HG02884 (cell line): ENCODE results near the gene NEK8.
"Not testable (repeated sequence)": the region's sequence is repeated elsewhere in the genome, so short reads cannot be mapped to it uniquely, and the experiment has no call there.

Experiments used
- ATAC-seq: cut with Tn5 transposase; IDR thresholded peaks from one replicate; pipeline ENCODE4 v1.9.1; 2021; ENCODE audit warnings: mild to moderate bottlenecking, moderate library complexity; ENCODE audit not compliant: unreplicated experiment

The NEK8 gene

DNA sequence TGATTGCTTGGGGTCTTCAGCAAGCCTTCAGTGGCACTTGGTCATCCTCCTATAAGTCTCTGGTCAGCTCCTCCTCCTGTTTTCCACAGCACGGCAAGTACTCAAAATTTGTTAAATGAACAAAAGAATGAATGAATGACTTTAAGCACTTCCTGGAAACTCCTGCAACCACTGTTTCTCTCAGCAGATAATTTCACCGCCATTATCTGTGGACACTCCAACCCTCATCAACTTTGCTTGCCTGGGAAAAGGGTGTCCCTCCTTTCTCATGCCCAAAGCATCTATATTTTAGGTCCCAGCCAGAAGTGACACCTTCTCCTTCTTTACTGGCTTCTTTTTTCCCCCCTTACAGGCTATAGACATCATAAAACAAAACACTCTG is 21.3 kb upstream of the NEK8 start:
- no peak for ATAC-seq

- ATAC-seq: peak; percentile 82
Observed at GRCh38 chr17:28710861-28711722, 17.5 kb upstream of the NEK8 start.

- peak; percentile 28 for ATAC-seq
Observed at GRCh38 chr17:28711723-28712031, 16.9 kb upstream of the NEK8 start, which contains the start of gene PROCA1. TSS of gene PROCA1 (minus strand) at chr17:28711888. CDS start at chr17:28711660, 228 bp downstream.

GRCh38 chr17:28712032-28712704 is 16.4 kb upstream of the NEK8 start:
- no peak for ATAC-seq

- no peak for ATAC-seq
Observed at GRCh38 chr17:28712705-28713415, 15.7 kb upstream of the NEK8 start.

GRCh38 chr17:28714281-28714680 is 14.3 kb upstream of the NEK8 start:
- ATAC-seq: no peak

GRCh38 chr17:28715217-28715616 is 13.4 kb upstream of the NEK8 start:
- no peak for ATAC-seq

- no peak for ATAC-seq
Observed at GRCh38 chr17:28716740-28717577, 11.6 kb upstream of the NEK8 start.

DNA sequence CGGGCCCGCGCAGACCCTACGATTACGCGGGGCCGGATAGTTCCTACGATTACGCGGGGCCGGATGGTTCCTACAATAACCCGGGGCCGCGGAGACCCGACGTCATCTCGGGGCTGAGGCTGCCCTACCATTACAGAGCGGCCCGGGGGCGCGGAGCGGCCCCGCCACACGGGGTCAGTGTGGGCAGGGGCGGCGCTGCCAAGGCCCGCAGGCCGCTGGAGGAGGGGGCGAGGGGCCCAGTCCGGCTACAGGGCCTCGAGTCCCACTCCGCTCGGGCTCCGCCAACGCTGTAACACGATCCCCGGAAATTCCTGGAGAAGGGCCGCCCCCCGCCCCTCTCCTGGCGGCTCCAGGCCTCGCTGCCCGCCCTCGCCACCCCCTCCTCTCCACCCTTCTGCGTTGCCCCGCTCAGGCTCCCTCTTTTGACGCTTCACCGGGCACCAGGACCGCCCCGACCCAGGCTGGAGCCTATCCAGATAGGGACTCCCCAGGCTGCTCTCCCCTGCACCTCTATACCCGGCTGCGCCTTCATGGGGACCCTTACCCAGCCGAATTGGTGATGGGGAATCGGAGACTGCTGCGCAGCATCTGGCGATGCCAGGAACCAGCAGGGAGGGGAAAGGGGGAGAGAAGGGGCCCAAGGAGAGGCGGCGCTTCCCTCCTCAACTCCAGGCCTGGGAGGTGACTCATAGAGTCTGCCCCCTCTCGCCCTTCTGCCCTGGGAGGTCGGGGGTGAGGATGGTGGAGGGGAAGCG is 10.8 kb upstream of the NEK8 start, which contains the start of gene RAB34:
Gene RAB34, minus strand, starts transcription at position 291 of the 755 bp plus-strand sequence. CDS start 602 bp downstream, outside the sequence.
- ATAC-seq: no peak

- no peak for ATAC-seq
Observed at GRCh38 chr17:28718333-28719020, 10.1 kb upstream of the NEK8 start.

DNA sequence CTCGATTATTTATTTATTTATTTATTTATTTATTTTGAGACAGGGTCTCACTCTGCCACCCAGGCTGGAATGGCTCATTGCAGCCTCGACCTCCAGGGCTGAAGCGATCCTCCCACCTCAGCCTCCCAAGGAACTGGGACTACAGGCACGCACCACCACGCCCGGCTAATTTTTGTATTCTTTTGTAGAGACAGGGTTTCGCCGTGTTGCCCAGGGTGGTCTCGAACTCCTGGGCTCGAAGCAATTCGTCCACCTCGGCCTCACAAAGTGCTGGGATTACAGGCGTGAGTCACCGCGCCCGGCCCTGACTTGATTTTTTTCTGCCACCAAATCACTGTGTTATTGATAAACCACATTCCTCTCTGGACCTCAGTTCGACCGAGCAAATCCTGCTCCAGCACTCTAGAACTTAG is 9.6 kb upstream of the NEK8 start:
- peak; percentile 14 for ATAC-seq

DNA sequence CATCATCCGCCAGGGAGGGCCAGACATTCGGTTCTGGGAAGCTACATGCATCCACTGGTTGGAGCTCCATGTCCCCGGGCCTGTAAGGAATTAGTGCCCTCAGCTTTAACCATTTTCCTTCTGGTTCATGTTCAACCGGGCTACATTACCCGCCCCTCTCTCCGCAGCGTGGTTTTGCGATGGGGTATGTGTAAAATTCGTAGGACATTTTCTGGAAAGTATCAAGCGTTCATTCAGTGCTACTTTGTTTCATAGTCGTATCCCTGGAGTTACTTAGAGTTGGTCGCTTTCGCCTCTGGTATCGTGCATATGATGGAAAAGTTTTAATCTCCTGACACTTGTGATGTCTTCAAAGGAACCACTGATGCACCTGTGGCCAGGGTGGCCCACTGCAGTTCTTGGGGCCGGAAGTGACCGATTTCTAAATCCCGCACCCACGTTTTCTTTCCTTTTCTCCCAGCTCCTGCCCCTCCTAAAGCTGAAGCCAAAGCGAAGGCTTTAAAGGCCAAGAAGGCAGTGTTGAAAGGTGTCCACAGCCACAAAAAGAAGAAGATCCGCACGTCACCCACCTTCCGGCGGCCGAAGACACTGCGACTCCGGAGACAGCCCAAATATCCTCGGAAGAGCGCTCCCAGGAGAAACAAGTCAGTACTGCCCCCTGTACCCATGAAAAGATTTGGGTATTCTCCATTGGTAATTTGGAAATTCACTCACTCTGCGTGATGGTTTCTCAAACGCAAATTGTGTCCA is 8.2 kb upstream of the NEK8 start:
- ATAC-seq: no peak

- ATAC-seq: not testable (repeated sequence)
Observed at GRCh38 chr17:28720997-28721329, 7.6 kb upstream of the NEK8 start.

GRCh38 chr17:28722417-28723158 is 6.0 kb upstream of the NEK8 start:
- ATAC-seq: no peak

DNA sequence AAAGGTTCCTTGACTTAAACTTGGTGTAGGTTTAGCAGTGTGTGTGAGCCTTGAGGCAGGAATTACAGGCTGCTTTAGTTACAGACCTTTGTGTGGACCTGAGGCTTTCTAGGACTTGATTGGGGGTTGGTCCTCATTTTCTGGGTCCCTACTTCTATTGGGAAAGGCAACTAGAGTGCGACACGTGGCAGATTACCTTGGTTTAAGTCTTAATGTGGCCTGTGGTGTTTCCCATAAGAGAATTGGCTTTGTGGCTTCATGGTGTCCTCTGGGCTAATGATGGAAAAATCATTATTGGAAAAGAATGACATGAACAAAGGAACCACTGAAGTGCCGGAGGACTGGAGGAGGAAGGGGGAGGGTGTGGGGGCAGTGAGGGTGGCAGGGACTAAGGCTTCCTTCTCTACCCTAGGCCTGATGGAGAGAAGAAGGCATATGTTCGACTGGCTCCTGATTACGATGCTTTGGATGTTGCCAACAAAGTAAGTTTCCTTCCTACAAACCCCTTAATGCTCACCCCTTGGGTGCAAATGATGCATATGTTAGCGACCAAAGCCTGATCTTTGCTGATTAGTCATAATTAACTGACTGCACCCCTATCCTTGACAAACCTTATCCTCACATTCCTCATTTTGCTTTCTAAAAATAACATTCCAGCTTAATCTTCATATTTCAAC is 5.3 kb upstream of the NEK8 start:
- no peak for ATAC-seq

DNA sequence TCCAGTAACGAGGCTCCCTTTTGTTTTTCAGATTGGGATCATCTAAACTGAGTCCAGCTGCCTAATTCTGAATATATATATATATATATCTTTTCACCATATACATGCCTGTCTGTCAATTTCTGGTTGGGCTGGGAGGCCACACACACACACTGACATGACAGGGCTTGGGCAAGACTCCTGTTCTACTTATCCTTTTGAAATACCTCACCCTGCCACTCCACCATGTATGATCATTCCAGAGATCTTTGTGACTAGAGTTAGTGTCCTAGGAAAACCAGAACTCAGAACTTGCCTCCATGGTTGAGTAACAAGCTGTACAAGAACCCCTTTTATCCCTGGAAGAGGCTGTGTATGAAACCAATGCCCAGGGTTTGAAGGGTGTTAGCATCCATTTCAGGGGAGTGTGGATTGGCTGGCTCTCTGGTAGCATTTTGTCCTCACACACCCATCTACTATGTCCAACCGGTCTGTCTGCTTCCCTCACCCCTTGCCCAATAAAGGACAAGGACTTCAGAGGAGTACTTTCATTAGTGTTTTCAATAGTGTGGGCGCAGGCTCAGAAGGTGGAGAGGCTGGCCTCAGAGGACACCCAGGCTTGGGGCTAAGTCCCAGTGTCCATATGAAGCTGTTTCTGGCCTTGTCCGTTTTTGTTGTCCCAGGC is 4.6 kb upstream of the NEK8 start:
- ATAC-seq: not testable (repeated sequence)
